ENCODE results near the gene ECSIT.
"Not testable (repeated sequence)": the region's sequence is repeated elsewhere in the genome, so short reads cannot be mapped to it uniquely, and the experiment has no call there.

The ECSIT gene

DNA sequence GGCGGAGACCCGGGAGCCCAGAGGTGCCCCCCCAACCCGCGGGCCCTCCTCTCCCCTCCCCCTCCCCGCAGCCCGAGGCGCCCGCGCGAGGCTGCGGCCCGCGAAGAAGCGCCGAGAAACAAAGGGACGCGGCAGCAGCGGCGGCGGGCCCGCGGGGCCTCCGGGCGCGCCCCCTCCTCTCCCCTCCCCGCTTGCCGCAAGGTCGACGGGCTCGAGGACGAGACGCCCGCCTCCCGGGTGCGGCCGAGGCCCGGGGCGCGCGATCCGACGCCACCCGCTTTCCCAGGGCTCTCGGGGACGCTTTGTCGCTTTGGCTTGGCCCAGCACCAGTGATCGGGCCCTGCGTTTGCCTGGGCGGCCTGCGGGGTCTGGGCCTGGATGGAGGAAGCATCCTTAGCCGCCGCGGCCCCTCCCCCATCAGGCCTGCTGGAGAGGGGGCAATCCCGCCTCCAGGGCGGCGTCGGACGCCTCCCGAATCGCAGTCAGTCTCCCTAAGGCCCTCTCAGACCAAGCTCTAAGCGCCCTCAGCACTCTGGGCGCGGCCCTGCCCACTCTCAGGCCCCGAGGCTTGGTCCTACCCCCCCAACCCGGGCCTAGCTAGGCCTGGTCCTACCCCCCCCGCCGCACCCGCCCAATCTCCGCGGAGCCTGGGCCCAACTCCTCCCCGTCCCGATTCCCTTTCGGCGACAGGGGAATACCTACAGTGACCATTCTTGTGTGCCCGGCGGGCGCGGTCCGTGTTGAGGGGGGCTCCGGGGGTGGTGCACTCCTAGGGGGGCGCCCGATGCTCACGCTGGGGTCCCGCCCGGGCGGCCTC, 48.8 kb downstream of the ECSIT start:
- no peak overlapping the region for H3K9ac ChIP-seq
- H3K27me3 ChIP-seq (ENCODE audit: insufficient read depth, low read depth), result no peaks in the 10 kb centered on the region
- H3K79me2 ChIP-seq (ENCODE audit: insufficient read depth, low read depth), result no peaks in the 10 kb centered on the region
- H3K27ac ChIP-seq, result no peak overlapping the region
- peaks cover 4% of the 10 kb centered on the region for H3K4me1 ChIP-seq (ENCODE audit: low read depth, poor library complexity, severe bottlenecking)
- no peaks in the 10 kb centered on the region for H4K20me1 ChIP-seq (ENCODE audit: insufficient read depth)
- H3K4me3 ChIP-seq (IDR thresholded peaks at IDR 0.05; ENCODE audit: insufficient read depth, low read depth, low read length), result no peak overlapping the region
- H2AFZ ChIP-seq (ENCODE audit: low read depth), result no peak overlapping the region
- TF ChIP-seq, protein P1, sequence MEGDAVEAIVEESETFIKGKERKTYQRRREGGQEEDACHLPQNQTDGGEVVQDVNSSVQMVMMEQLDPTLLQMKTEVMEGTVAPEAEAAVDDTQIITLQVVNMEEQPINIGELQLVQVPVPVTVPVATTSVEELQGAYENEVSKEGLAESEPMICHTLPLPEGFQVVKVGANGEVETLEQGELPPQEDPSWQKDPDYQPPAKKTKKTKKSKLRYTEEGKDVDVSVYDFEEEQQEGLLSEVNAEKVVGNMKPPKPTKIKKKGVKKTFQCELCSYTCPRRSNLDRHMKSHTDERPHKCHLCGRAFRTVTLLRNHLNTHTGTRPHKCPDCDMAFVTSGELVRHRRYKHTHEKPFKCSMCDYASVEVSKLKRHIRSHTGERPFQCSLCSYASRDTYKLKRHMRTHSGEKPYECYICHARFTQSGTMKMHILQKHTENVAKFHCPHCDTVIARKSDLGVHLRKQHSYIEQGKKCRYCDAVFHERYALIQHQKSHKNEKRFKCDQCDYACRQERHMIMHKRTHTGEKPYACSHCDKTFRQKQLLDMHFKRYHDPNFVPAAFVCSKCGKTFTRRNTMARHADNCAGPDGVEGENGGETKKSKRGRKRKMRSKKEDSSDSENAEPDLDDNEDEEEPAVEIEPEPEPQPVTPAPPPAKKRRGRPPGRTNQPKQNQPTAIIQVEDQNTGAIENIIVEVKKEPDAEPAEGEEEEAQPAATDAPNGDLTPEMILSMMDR (conservative IDR thresholded peaks at IDR 0.05; ENCODE audit: low read depth, low read length), result no peak
- H3K4me2 ChIP-seq, result no peak overlapping the region
- no peaks in the 10 kb centered on the region for H3K36me3 ChIP-seq (ENCODE audit: insufficient read depth)

DNA sequence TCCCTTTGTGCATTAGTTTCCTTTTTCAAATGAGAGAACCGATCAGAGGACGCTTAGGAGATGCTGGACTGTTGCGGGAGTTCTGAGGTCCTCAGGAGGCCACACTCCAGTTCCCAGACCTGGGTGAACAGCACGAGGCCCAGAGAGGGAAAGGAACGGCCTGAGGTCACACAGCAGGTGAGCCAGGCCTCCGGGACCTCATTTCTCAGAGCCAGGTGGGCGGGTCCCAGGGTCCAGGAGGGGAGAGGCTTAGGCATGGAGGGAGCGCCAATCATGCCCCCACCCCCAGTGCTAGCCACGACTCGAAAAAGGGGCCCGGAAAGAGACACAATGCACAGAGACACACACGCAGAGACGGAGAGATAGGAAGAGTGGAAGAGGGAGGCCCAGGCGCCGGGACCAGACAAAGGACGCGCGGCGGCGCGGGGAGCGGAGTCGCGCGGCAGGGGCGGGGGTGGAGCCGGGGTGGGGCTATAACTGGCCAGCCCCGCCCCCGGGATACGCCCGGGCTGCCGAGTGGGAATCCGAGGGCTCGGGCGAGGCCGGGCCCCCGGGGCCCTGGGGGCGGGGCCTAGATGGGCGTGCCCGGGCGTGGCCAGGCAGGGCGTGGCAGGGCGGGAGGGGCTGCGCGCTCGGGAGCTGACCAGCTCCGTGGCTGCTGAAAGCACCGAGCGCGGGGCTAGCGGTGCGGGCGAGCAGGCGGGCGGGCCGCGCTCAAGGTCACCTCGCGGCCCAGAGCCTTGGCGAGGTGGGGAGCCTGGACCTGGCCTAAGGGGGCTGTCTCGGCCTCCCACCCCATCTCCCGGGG, 49.6 kb downstream of the ECSIT start:
- no peaks in the 10 kb centered on the region for H4K20me1 ChIP-seq (ENCODE audit: insufficient read depth)
- no peak overlapping the region for H3K4me2 ChIP-seq
- no peaks in the 10 kb centered on the region for H3K79me2 ChIP-seq (ENCODE audit: insufficient read depth, low read depth)
- peaks cover 4% of the 10 kb centered on the region for H3K4me1 ChIP-seq (ENCODE audit: low read depth, poor library complexity, severe bottlenecking)
- H3K9ac ChIP-seq, result no peak overlapping the region
- no peaks in the 10 kb centered on the region for H3K27me3 ChIP-seq (ENCODE audit: insufficient read depth, low read depth)
- no peak overlapping the region for H3K27ac ChIP-seq
- TF ChIP-seq, protein P1 (conservative IDR thresholded peaks at IDR 0.05; ENCODE audit: low read depth, low read length), result no peak
- H3K4me3 ChIP-seq (IDR thresholded peaks at IDR 0.05; ENCODE audit: insufficient read depth, low read depth, low read length), result no peak overlapping the region
- H3K36me3 ChIP-seq (ENCODE audit: insufficient read depth), result no peaks in the 10 kb centered on the region
- no peak overlapping the region for H2AFZ ChIP-seq (ENCODE audit: low read depth)

DNA sequence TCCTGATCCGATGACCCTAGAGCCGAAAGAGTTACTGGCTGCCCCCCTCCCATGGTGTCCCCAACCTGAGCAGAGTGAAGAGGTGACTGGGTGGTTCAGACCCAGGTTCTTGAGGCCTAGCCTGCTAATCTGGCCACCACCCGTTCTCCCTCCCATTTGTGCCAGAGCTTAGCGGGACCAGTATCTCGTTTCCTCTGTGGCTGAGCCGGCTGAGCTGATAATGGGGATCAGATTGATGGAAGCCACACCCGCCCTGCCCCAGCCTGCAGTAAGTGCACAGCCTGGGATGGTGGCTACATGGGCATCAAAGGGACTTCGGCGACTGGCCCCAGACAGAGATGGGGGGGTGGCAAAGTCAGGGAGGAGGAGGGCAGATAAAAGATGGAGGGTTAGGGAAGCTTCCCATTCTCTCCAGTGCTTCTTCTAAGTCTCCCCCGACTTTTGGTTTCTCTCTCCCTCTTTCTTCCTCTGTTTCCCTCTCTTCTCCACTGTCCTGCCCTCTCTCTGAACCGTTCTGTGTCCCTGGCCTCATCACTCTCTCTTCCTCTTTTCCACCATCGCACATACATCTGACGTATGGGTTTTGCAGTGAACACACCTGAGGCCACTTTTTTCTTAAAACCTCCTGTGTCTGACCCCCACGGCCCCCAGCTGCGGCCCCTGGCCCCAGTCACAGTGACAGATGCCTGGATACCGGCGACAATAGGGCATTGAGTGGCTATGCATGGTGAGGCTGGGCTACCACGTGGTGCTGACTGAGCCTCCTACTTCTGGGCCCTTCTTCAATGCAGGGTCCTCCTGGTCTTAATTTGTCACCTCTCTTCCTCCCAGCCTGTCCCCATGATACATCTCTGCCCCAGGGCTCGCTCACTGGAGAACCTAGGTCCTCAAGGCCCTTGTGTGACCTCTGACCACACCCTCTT, 50.5 kb downstream of the ECSIT start:
- H3K4me2 ChIP-seq, result no peak overlapping the region
- H4K20me1 ChIP-seq (ENCODE audit: insufficient read depth), result no peaks in the 10 kb centered on the region
- H3K36me3 ChIP-seq (ENCODE audit: insufficient read depth), result no peaks in the 10 kb centered on the region
- no peak overlapping the region for H3K9ac ChIP-seq
- H3K27ac ChIP-seq, result no peak overlapping the region
- TF ChIP-seq, protein P1 (conservative IDR thresholded peaks at IDR 0.05; ENCODE audit: low read depth, low read length), result no peak
- no peaks in the 10 kb centered on the region for H3K27me3 ChIP-seq (ENCODE audit: insufficient read depth, low read depth)
- no peaks in the 10 kb centered on the region for H3K79me2 ChIP-seq (ENCODE audit: insufficient read depth, low read depth)
- H3K4me3 ChIP-seq (IDR thresholded peaks at IDR 0.05; ENCODE audit: insufficient read depth, low read depth, low read length), result no peak overlapping the region
- H3K4me1 ChIP-seq (ENCODE audit: low read depth, poor library complexity, severe bottlenecking), result peaks cover 4% of the 10 kb centered on the region
- no peak overlapping the region for H2AFZ ChIP-seq (ENCODE audit: low read depth)

DNA sequence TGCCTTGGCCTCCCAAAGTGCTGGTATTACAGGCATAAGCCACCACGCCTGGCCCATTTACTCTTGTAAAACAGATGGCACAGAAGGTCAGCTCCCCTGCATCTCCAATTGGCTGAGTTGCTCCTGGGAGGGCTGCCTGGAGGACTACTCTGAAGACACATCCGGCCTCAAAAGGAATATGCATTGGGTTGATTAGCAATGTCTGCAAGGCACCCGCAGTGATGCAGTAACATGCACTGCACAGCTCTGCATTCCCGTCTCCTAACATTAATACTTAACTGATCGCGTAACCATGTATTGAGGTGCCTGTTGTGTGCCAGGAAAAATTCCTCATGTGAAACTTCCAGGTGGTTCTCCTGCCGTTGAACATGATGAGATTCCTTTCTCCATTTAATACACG, 53.1 kb downstream of the ECSIT start:
- Histone ChIP-seq H3K9ac (no peak overlapping the region), H3K36me3 (ENCODE audit: insufficient read depth) (no peaks in the 10 kb centered on the region), H3K4me2 (no peak overlapping the region), H2AFZ (ENCODE audit: low read depth) (no peak overlapping the region), H3K27ac (no peak overlapping the region), H3K4me3 (IDR thresholded peaks at IDR 0.05; ENCODE audit: insufficient read depth, low read depth, low read length) (no peak overlapping the region), H3K27me3 (ENCODE audit: insufficient read depth, low read depth) (no peaks in the 10 kb centered on the region), H4K20me1 (ENCODE audit: insufficient read depth) (no peaks in the 10 kb centered on the region), H3K4me1 (ENCODE audit: low read depth, poor library complexity, severe bottlenecking) (no peaks in the 10 kb centered on the region), H3K79me2 (ENCODE audit: insufficient read depth, low read depth) (no peaks in the 10 kb centered on the region)
- TF ChIP-seq, protein P1 (conservative IDR thresholded peaks at IDR 0.05; ENCODE audit: low read depth, low read length), result no peak

DNA sequence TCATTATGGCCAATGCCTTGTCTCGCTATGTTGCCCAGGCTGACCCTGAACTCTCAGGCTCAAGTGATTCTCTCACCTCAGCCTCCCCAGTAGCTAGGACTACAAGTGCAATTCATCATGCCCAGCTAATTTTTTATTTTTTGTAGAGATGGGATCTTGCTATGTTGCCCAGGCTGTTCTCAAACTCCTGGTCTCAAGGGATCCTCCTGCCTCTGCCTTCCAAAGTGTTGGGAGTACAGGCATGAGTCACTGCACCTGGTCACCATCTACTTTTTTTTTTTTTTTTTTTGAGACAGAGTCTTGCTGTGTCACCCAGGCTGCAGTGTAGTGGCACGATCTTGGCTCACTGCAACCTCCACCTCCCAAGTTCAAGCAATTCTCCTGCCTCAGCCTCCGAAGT, 53.6 kb downstream of the ECSIT start:
- not testable (repeated sequence) for H3K36me3 ChIP-seq (ENCODE audit: insufficient read depth); H3K27me3 ChIP-seq (ENCODE audit: insufficient read depth, low read depth); H3K4me3 ChIP-seq (IDR thresholded peaks at IDR 0.05; ENCODE audit: insufficient read depth, low read depth, low read length); H3K79me2 ChIP-seq (ENCODE audit: insufficient read depth, low read depth); H3K9ac ChIP-seq; H3K4me1 ChIP-seq (ENCODE audit: low read depth, poor library complexity, severe bottlenecking); H4K20me1 ChIP-seq (ENCODE audit: insufficient read depth); H2AFZ ChIP-seq (ENCODE audit: low read depth); H3K27ac ChIP-seq; H3K4me2 ChIP-seq

Measured in KMS-11 (cell line).